HepG2 (cell line): Measurements from ENCODE around the gene FBXO8. TPM values are rescaled to one million over a fixed set of nuclear protein-coding genes. Genes with fewer than 3 reads are reported as not detected.

Source experiments
- ATAC-seq: fragments of 200-7000 bp; cut with Tn5 transposase; 3 replicates; pipeline ENCODE4 v1.9.1; 2020; ENCODE audit warnings: mild to moderate bottlenecking, moderate library complexity
- BruUV-seq: library from RNA; stranded (reverse); fragments of 400-500 nt; replicated peaks from 2 replicates; lab custom pipeline; 2021; lab: Mats Ljungman, UMichigan
- CTCF ChIA-PET: fragments of 300-600 bp; formaldehyde crosslinking; extraction: SDS; loops from one replicate; lab custom pipeline; 2021; ENCODE audit warnings: low total read pairs, inconsistent platforms, low intra/inter-chr PET ratio; lab: Yijun Ruan, JAX
- POLR2A ChIA-PET: fragments of 350-600 bp; sonication (Branson Sonifier 250); formaldehyde crosslinking; loops from one replicate; lab custom pipeline; 2020; ENCODE audit warnings: antibody characterized with exemption, inconsistent platforms; lab: Yijun Ruan, JAX
- DNase-seq: peaks from one replicate; pipeline ENCODE4 v3.0.0-alpha.2; 2015; ENCODE audit warnings: low spot score
- FAIRE-seq: peaks from 3 replicates; lab custom pipeline; 2011; peaks lifted over from hg19 to GRCh38; lab: Jason Lieb, UNC
- H2AFZ ChIP-seq: one replicate; pipeline ENCODE4 v1.6.1; 2011; ENCODE audit warnings: low read length, inconsistent platforms
- H3K27ac ChIP-seq: fragments of 300-600 bp; 3 replicates; pipeline ENCODE4 v1.8.0; 2011; ENCODE audit warnings: mixed run types, mild to moderate bottlenecking, mixed read lengths, low read length, inconsistent platforms; ENCODE audit not compliant: insufficient read depth; ENCODE audit errors: extremely low read length
- H3K27me3 ChIP-seq, 2 experiments: fragments of 200-600 bp in 1 of 2; 2 replicates in 1 of 2; 3 replicates in 1 of 2; pipeline versions ENCODE4 v1.6.0 to v1.8.0; 2011; ENCODE audit warnings: low read length in 2 of 2, mild to moderate bottlenecking in 2 of 2, moderate library complexity in 2 of 2, inconsistent platforms in 1 of 2; ENCODE audit not compliant: insufficient read depth in 2 of 2, control insufficient read depth in 1 of 2
- H3K36me3 ChIP-seq, 2 experiments: fragments of 200-600 bp in 1 of 2; replicated peaks in 1 of 2; 2 replicates in 1 of 2; 3 replicates in 1 of 2; pipeline versions ENCODE4 v1.5.1 to v1.8.0; 2011; ENCODE audit warnings: low read length in 2 of 2, inconsistent platforms in 1 of 2; ENCODE audit not compliant: insufficient read depth in 2 of 2, control insufficient read depth in 1 of 2
- H3K4me1 ChIP-seq: 2 replicates; pipeline ENCODE4 v1.5.1; 2012; ENCODE audit warnings: low read length, inconsistent platforms; ENCODE audit not compliant: insufficient read depth
- H3K4me2 ChIP-seq: 2 replicates; pipeline ENCODE4 v1.6.0; 2011; ENCODE audit warnings: low read depth, low read length, inconsistent platforms
- H3K4me3 ChIP-seq, 3 experiments: fragments of 200-600 bp in 1 of 3; sonication (generic), shearing (Covaris generic) in 1 of 3; replicated peaks in 1 of 3; 2 replicates each; pipeline ENCODE4 v1.5.1; 2011 to 2016; ENCODE audit warnings: low read length in 3 of 3, inconsistent platforms in 2 of 3, low read depth in 2 of 3, mild to moderate bottlenecking in 2 of 3, control low read depth in 1 of 3, mixed read lengths in 1 of 3; ENCODE audit not compliant: insufficient read depth in 1 of 3
- H3K79me2 ChIP-seq: one replicate; pipeline ENCODE4 v1.6.1; 2011; ENCODE audit warnings: low read length, inconsistent platforms; ENCODE audit not compliant: insufficient read depth
- H3K9ac ChIP-seq: 2 replicates; pipeline ENCODE4 v1.6.0; 2011; ENCODE audit warnings: mild to moderate bottlenecking, low read depth, low read length, inconsistent platforms; ENCODE audit not compliant: insufficient read depth
- H3K9me3 ChIP-seq: 2 replicates; pipeline ENCODE4 v1.5.1; 2012; ENCODE audit warnings: mild to moderate bottlenecking, low read length
- H4K20me1 ChIP-seq: 2 replicates; pipeline ENCODE4 v1.6.0; 2011; ENCODE audit warnings: inconsistent platforms, mild to moderate bottlenecking, low read length, moderate library complexity; ENCODE audit not compliant: insufficient read depth
- FOXA3 ChIP-seq: IDR thresholded peaks from 2 replicates; pipeline ENCODE4 v1.6.1; 2016; ENCODE audit warnings: missing genetic modification reagents, missing compliant biosample characterization
- HHEX ChIP-seq: IDR thresholded peaks from 2 replicates; pipeline ENCODE4 v1.6.1; 2016; ENCODE audit warnings: control low read depth
- HNRNPUL1 ChIP-seq: fragments of 200-400 bp; formaldehyde crosslinking; IDR thresholded peaks from 2 replicates; pipeline ENCODE4 v1.6.1; 2017; ENCODE audit warnings: low read depth, mild to moderate bottlenecking, low read length, moderate library complexity
- KMT2B ChIP-seq: IDR thresholded peaks from 2 replicates; pipeline ENCODE4 v1.6.1; 2016; ENCODE audit warnings: missing genetic modification reagents, missing compliant biosample characterization
- POLR2G ChIP-seq: fragments of 200-400 bp; formaldehyde crosslinking; IDR thresholded peaks from 2 replicates; pipeline ENCODE4 v1.6.1; 2018; ENCODE audit warnings: mild to moderate bottlenecking, low read depth, low read length, moderate library complexity
- RAD51 ChIP-seq: fragments of 450-650 bp; IDR thresholded peaks from 2 replicates; pipeline ENCODE4 v1.6.1; 2016; ENCODE audit warnings: borderline replicate concordance
- RBFOX2 ChIP-seq: fragments of 200-400 bp; formaldehyde crosslinking; IDR thresholded peaks from 2 replicates; pipeline ENCODE4 v1.6.1; 2017; ENCODE audit warnings: low read depth, mild to moderate bottlenecking, low read length
- SMARCC2 ChIP-seq: fragments of 450-650 bp; IDR thresholded peaks from 2 replicates; pipeline ENCODE4 v1.6.1; 2017; ENCODE audit warnings: antibody characterized with exemption, mild to moderate bottlenecking
- ZBTB3 ChIP-seq: sonication (generic); formaldehyde crosslinking; IDR thresholded peaks from 2 replicates; pipeline ENCODE4 v1.4.0; 2020; ENCODE audit warnings: low read depth, mild to moderate bottlenecking, moderate library complexity, missing genetic modification reagents, borderline replicate concordance
- ZNF143 ChIP-seq: sonication (generic); formaldehyde crosslinking; IDR thresholded peaks from 2 replicates; pipeline ENCODE4 v1.4.0; 2020; ENCODE audit warnings: missing genetic modification reagents
- ZNF44 ChIP-seq: sonication (generic); formaldehyde crosslinking; IDR thresholded peaks from 2 replicates; pipeline ENCODE4 v1.5.1; 2020; ENCODE audit warnings: mild to moderate bottlenecking, missing genetic modification reagents
- ZNF441 ChIP-seq: sonication (generic); formaldehyde crosslinking; IDR thresholded peaks from 2 replicates; pipeline ENCODE4 v1.7.0; 2021; ENCODE audit warnings: missing genetic modification reagents, borderline replicate concordance
- ZNF501 ChIP-seq: sonication (generic); formaldehyde crosslinking; IDR thresholded peaks from 2 replicates; pipeline ENCODE4 v1.5.1; 2020; ENCODE audit warnings: mild to moderate bottlenecking, moderate library complexity, missing genetic modification reagents
- ZNF761 ChIP-seq: sonication (generic); formaldehyde crosslinking; conservative IDR thresholded peaks from 2 replicates; pipeline ENCODE4 v1.4.0; 2020; ENCODE audit warnings: mild to moderate bottlenecking, missing genetic modification reagents
- ZNF768 ChIP-seq: sonication (generic); formaldehyde crosslinking; IDR thresholded peaks from 2 replicates; pipeline ENCODE4 v1.4.0; 2020; ENCODE audit warnings: missing genetic modification reagents
- WGBS: methylation state at CpG from one replicate; pipeline ENCODE4 v1.1.6; 2017; ENCODE audit warnings: low lambda C conversion rate; 5-methylcytosine and 5-hydroxymethylcytosine counted together
- in situ Hi-C: cut with HindIII; loops from 2 replicates; pipeline ENCODE4 v1.10.0; 2017; ENCODE audit warnings: low pct_unique_long_range_greater_than_20kb; ENCODE audit not compliant: extremely low pct_ligation_motif_present
- intact Hi-C: fragments of 100-400 bp; cut with micrococcal nuclease; formaldehyde crosslinking; loops from one replicate; pipeline ENCODE4 v1.10.0; 2022; ENCODE audit not compliant: unreplicated experiment
- polyA plus RNA-seq, 8 experiments: library from polyadenylated mRNA; depleted of rRNA in 3 of 8; stranded (reverse) in 7 of 8; unstranded in 1 of 8; fragments of >200 nt; fragmentation: Illumina TruSeq in 4 of 8; extraction: Trizol in 4 of 8; gene quantifications; 2 replicates each; pipeline versions ENCODE4 v1.2.1 to v1.2.3, GENCODE V29; 2011 to 2016; ENCODE audit warnings: low read depth in 4 of 8, missing spikeins in 1 of 8, mixed read lengths in 1 of 8; ENCODE audit not compliant: insufficient read depth in 1 of 8
- total RNA-seq, 5 experiments: library from RNA; depleted of rRNA; stranded (reverse); fragments of >200 nt; fragmentation: Illumina TruSeq; extraction: Trizol; gene quantifications; 2 replicates each; pipeline ENCODE4 v1.2.3, GENCODE V29; 2016; ENCODE audit warnings: low read depth in 1 of 5
- TF ChIP-seq, protein P1 (sequence below): sonication (generic); formaldehyde crosslinking; IDR thresholded peaks from 2 replicates; pipeline ENCODE4 v1.9.0; 2021; ENCODE audit warnings: missing genetic modification reagents, borderline replicate concordance
- TF ChIP-seq, protein P2 (sequence below): sonication (generic); formaldehyde crosslinking; IDR thresholded peaks from 2 replicates; pipeline ENCODE4 v1.5.1; 2020; ENCODE audit warnings: mild to moderate bottlenecking, missing genetic modification reagents, moderate library complexity

FBXO8 gene
- total and polyA plus RNA-seq, 2 of the 13 experiments (the other 11 are each of a cell fraction or from before 2014, with no cell fraction given) = 11.7 to 15.2 TPM

DNA sequence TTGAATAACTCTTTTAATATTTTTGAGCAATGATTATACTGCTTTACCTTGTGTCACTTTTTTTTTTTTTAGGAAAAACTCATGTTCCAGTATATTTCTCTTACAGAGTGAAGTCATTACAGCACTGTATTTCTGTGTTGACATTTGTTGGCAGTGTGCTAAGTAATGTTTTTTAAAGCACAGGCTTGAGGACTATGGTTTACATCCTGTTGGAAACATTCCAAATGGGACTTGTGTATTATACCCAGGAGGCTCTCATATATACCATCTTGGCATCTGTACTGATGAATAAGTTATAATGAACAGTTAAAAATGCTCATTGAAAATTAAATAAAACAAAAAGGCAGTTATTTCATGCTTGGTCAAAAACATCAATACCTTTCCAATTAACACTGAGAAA is 34.1 kb upstream of the FBXO8 start:
- H3K4me2 ChIP-seq = no peak overlapping the region
- intact Hi-C loops = no loop called here
- H4K20me1 ChIP-seq = no peaks in the 10 kb centered on the region
- ATAC-seq = no peak
- no peak for DNase-seq
- H3K27me3 ChIP-seq = no peaks in the 10 kb centered on the region
- in situ Hi-C loops = no loop called here
- no peaks in the 10 kb centered on the region for H3K79me2 ChIP-seq
- no TSS peak for BruUV-seq
- POLR2A ChIA-PET = no interaction called here
- no peaks in the 10 kb centered on the region for H3K9me3 ChIP-seq
- H3K36me3 ChIP-seq = peaks cover 3% of the 10 kb centered on the region in 2 experiments; a peak in 3 of 5 replicates
- FAIRE-seq = no peak
- H3K4me3 ChIP-seq = no peak overlapping the region
- H3K9ac ChIP-seq = no peak overlapping the region
- CTCF ChIA-PET = interaction anchor here (0.7 kb wide), 1 partner anchor 95 kb away, joined by 3 read pairs; no protein-coding TSS in a partner anchor
- no peak overlapping the region for H2AFZ ChIP-seq
- no peak for TF ChIP-seq HHEX (CRISPR knock-in tag)
- no peak for TF ChIP-seq HNRNPUL1
- TF ChIP-seq ZNF501 (CRISPR knock-in tag) = no peak
- TF ChIP-seq RBFOX2 = no peak
- no peak for TF ChIP-seq ZNF768
- TF ChIP-seq ZNF143 (CRISPR knock-in tag) = no peak
- H3K4me1 ChIP-seq = no peaks in the 10 kb centered on the region
- no peak overlapping the region for H3K27ac ChIP-seq

DNA sequence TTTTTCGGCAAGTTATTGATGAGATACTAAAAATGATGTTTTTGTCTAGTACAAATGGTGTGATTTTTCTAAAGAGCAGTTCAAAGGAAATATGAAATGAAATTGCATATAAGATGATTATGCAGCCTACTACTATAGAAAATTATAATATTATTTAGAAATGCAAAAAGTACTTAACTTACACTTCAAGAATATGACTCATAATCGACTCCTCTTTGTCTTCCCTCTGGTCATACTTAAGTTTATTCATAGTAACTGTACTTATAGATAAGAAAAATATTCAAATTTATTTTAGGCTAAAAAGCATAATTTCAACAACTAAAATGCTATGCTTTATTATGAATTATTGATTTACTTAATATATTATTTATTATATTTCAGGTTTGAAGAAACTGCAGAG is 33.5 kb upstream of the FBXO8 start:
- POLR2A ChIA-PET = no interaction called here
- 48% methylated on average over 2 of the region's 2 CpGs for WGBS
- TF ChIP-seq RAD51 (no peak), ZNF761 (no peak), FOXA3 (CRISPR knock-in tag) (no peak), ZNF44 (no peak), POLR2G (no peak), ZBTB3 (CRISPR knock-in tag) (no peak), KMT2B (CRISPR knock-in tag) (no peak), ZNF441 (no peak), SMARCC2 (no peak)
- TF ChIP-seq, protein P1, sequence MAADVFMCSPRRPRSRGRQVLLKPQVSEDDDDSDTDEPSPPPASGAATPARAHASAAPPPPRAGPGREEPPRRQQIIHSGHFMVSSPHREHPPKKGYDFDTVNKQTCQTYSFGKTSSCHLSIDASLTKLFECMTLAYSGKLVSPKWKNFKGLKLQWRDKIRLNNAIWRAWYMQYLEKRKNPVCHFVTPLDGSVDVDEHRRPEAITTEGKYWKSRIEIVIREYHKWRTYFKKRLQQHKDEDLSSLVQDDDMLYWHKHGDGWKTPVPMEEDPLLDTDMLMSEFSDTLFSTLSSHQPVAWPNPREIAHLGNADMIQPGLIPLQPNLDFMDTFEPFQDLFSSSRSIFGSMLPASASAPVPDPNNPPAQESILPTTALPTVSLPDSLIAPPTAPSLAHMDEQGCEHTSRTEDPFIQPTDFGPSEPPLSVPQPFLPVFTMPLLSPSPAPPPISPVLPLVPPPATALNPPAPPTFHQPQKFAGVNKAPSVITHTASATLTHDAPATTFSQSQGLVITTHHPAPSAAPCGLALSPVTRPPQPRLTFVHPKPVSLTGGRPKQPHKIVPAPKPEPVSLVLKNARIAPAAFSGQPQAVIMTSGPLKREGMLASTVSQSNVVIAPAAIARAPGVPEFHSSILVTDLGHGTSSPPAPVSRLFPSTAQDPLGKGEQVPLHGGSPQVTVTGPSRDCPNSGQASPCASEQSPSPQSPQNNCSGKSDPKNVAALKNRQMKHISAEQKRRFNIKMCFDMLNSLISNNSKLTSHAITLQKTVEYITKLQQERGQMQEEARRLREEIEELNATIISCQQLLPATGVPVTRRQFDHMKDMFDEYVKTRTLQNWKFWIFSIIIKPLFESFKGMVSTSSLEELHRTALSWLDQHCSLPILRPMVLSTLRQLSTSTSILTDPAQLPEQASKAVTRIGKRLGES (CRISPR knock-in tag) = no peak
- TF ChIP-seq, protein P2, sequence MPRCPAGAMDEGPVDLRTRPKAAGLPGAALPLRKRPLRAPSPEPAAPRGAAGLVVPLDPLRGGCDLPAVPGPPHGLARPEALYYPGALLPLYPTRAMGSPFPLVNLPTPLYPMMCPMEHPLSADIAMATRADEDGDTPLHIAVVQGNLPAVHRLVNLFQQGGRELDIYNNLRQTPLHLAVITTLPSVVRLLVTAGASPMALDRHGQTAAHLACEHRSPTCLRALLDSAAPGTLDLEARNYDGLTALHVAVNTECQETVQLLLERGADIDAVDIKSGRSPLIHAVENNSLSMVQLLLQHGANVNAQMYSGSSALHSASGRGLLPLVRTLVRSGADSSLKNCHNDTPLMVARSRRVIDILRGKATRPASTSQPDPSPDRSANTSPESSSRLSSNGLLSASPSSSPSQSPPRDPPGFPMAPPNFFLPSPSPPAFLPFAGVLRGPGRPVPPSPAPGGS (CRISPR knock-in tag) = no peak

More for the DNA sequence above, 33.5 kb upstream of the FBXO8 start:
- Histone ChIP-seq H3K4me2 (no peak overlapping the region), H3K4me1 (no peaks in the 10 kb centered on the region), H2AFZ (no peak overlapping the region), H3K4me3 (no peak overlapping the region), H3K36me3 (peaks cover 3% of the 10 kb centered on the region in 2 experiments; a peak in 3 of 5 replicates), H3K9ac (no peak overlapping the region), H3K79me2 (no peaks in the 10 kb centered on the region), H3K27me3 (no peaks in the 10 kb centered on the region), H3K27ac (no peak overlapping the region), H4K20me1 (no peaks in the 10 kb centered on the region), H3K9me3 (no peaks in the 10 kb centered on the region)
- no TSS peak for BruUV-seq
- DNase-seq = no peak
- intact Hi-C loops = no loop called here
- ATAC-seq = no peak
- CTCF ChIA-PET = interaction anchor here (0.7 kb wide), 1 partner anchor 95 kb away, joined by 3 read pairs; no protein-coding TSS in a partner anchor
- FAIRE-seq = no peak
- in situ Hi-C loops = no loop called here
